ENCODE measurements around the gene SRSF4. TPM values are rescaled to one million over a fixed set of nuclear protein-coding genes. Genes with fewer than 3 reads are reported as not detected.
A peak's percentile ranks its signal among the peaks of the same experiment; 100 is the strongest.

SRSF4 gene
- total and polyA plus RNA-seq, 8 donors = 66.0 to 138 (median 120) TPM

GRCh38 chr1:29105822-29106221 lies 75.9 kb downstream of the SRSF4 start:
- Histone ChIP-seq H3K4me1 (no peaks in the 10 kb centered on the region), H3K27ac (no peak overlapping the region), H3K27me3 (no peaks in the 10 kb centered on the region), H3K4me3 (no peak overlapping the region), H3K9me3 (no peaks in the 10 kb centered on the region), H3K36me3 (peaks cover 0 to 27% of the 10 kb centered on the region in 2 donors)
- no peak for TF ChIP-seq CTCF (IDR thresholded peaks at IDR 0.05)
- intact Hi-C loops (cut with DNase I) = no loop called here
- peak; percentile 68 for ATAC-seq
- no peak for DNase-seq

GRCh38 chr1:29100487-29100886 lies 81.2 kb downstream of the SRSF4 start:
- no peaks in the 10 kb centered on the region for H3K27me3 ChIP-seq
- ATAC-seq (no peak), DNase-seq (no peak)
- H3K9me3 ChIP-seq = no peaks in the 10 kb centered on the region
- H3K27ac ChIP-seq = no peak overlapping the region
- no peak overlapping the region for H3K4me3 ChIP-seq
- peaks cover 0 to 41% of the 10 kb centered on the region in 2 donors for H3K36me3 ChIP-seq
- intact Hi-C loops (cut with DNase I) = no loop called here
- no peak for TF ChIP-seq CTCF (IDR thresholded peaks at IDR 0.05)
- no peaks in the 10 kb centered on the region for H3K4me1 ChIP-seq

- no peak for DNase-seq
- no peak for TF ChIP-seq CTCF (IDR thresholded peaks at IDR 0.05)
- no peak overlapping the region for H3K4me3 ChIP-seq
- intact Hi-C loops (cut with DNase I) = no loop called here
- no peak overlapping the region for H3K27ac ChIP-seq
- H3K9me3 ChIP-seq = no peaks in the 10 kb centered on the region
- ATAC-seq = no peak
- H3K36me3 ChIP-seq = peaks cover 0 to 41% of the 10 kb centered on the region in 2 donors
- no peaks in the 10 kb centered on the region for H3K27me3 ChIP-seq
- H3K4me1 ChIP-seq = no peaks in the 10 kb centered on the region
Measured at GRCh38 chr1:29099286-29099685, 82.4 kb downstream of the SRSF4 start.

Other genes starting within 250 kb of the SRSF4 start
- gene TMEM200B, start 58.0 kb downstream of the SRSF4 start, total RNA-seq = 1 to 10 TPM; 5.7 to 6.2 TPM
- gene TMEM200B, start 58.0 kb downstream of the SRSF4 start, polyA plus RNA-seq (ENCODE audit: insufficient read length in 6 of 6) = 10 to 100 TPM; 11.0 to 16.0 (median 14.0) TPM
- gene MECR, start 49.0 kb upstream of the SRSF4 start, total RNA-seq = 10 to 100 TPM; 19.2 to 20.6 TPM
- gene MECR, start 49.0 kb upstream of the SRSF4 start, polyA plus RNA-seq (ENCODE audit: insufficient read length in 6 of 6) = 10 to 100 TPM; 28.8 to 40.2 (median 32.5) TPM
- gene PTPRU, start 54.6 kb upstream of the SRSF4 start, total RNA-seq = 10 to 100 TPM; 28.8 to 45.4 TPM
- gene PTPRU, start 54.6 kb upstream of the SRSF4 start, polyA plus RNA-seq (ENCODE audit: insufficient read length in 6 of 6) = 10 to 100 TPM; 15.5 to 21.3 (median 17.6) TPM